ENCODE data around the gene ECM1.

The ECM1 gene

DNA sequence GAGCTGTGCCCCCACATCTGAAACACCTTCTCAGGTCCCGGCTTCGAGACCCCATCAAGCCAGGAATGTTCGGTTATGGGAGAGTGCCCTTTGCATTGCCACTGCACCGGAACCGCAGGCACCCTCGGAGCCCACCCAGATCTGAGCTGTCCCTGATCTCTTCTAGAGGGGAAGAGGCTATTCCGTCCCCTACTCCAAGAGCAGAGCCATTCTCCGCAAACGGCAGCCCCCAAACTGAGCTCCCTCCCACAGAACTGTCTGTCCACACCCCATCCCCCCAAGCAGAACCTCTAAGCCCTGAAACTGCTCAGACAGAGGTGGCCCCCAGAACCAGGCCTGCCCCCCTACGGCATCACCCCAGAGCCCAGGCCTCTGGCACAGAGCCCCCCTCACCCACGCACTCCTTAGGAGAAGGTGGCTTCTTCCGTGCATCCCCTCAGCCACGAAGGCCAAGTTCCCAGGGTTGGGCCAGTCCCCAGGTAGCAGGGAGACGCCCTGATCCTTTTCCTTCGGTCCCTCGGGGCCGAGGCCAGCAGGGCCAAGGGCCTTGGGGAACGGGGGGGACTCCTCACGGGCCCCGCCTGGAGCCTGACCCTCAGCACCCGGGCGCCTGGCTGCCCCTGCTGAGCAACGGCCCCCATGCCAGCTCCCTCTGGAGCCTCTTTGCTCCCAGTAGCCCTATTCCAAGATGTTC lies 45.6 kb downstream of the ECM1 start:
- H3K27ac ChIP-seq, result peak overlapping the region; percentile 100
- no peak for DNase-seq (ENCODE audit: low spot score)
- TF ChIP-seq, protein P1, sequence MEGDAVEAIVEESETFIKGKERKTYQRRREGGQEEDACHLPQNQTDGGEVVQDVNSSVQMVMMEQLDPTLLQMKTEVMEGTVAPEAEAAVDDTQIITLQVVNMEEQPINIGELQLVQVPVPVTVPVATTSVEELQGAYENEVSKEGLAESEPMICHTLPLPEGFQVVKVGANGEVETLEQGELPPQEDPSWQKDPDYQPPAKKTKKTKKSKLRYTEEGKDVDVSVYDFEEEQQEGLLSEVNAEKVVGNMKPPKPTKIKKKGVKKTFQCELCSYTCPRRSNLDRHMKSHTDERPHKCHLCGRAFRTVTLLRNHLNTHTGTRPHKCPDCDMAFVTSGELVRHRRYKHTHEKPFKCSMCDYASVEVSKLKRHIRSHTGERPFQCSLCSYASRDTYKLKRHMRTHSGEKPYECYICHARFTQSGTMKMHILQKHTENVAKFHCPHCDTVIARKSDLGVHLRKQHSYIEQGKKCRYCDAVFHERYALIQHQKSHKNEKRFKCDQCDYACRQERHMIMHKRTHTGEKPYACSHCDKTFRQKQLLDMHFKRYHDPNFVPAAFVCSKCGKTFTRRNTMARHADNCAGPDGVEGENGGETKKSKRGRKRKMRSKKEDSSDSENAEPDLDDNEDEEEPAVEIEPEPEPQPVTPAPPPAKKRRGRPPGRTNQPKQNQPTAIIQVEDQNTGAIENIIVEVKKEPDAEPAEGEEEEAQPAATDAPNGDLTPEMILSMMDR (conservative IDR thresholded peaks at IDR 0.05; ENCODE audit: low read depth), result no peak
- ChIA-PET CTCF (interaction anchor here (0.5 to 1.2 kb wide), 2 partner anchors 21 to 565 kb away, joined by 4 to 5 read pairs; no protein-coding TSS in a partner anchor), POLR2A (ENCODE audit: low non-redundant PET) (interaction anchor here (0.5 kb wide), 1 partner anchor 51 kb away, joined by 3 read pairs; no protein-coding TSS in a partner anchor)

DNA sequence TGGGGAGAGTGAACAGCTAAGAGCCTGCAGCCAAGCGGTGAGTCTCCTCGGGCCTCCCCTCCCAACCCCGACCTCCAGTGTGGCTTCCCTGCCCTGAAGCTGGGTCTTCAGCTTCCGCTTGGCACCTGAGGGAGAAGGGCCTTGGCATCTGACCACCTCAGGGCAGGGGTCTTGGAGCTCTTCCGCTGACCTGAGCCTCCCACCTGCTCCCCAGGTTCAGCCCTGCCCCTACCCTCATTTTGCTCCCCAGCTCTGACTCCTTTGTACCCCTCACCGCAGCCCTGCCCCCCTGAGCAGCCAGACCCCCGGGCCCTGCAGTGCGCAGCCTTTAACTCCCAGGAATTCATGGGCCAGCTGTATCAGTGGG lies 46.2 kb downstream of the ECM1 start:
- ChIA-PET CTCF (interaction anchor here (1.2 kb wide), 1 partner anchor 21 kb away, joined by 4 read pairs; no protein-coding TSS in a partner anchor), POLR2A (ENCODE audit: low non-redundant PET) (no interaction called here)
- peak overlapping the region; percentile 100 for H3K27ac ChIP-seq
- TF ChIP-seq, protein P1 (conservative IDR thresholded peaks at IDR 0.05; ENCODE audit: low read depth), result no peak
- no peak for DNase-seq (ENCODE audit: low spot score)

DNA sequence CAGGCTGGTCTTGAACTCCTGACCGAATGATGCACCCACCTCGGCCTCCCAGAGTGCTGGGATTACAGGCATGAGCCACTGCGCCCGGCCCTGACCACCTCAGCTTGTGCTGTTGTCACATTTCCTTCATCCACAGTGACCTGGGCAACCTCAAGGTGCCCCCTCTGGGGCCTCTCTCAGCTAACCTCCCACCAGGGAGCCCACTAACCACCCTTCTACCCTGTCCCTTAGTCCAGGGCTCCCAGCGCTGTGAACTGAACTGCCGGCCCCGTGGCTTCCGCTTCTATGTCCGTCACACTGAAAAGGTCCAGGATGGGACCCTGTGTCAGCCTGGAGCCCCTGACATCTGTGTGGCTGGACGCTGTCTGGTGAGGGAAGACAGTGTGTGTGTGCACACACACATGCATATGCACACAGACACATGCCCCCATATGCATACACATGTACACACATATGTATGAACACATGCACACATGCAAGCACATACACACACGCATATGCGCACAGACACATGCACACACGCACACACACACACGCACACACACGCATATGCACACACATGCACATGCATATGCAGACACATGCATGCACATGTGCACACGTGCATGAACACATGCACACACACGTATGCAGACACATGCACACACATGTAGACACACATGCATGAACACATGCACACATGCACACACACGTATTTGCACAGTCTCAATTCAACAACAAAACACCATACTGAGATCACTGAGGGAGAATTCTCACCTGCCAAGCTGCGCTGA lies 47.5 kb downstream of the ECM1 start:
- TF ChIP-seq, protein P1 (conservative IDR thresholded peaks at IDR 0.05; ENCODE audit: low read depth), result no peak
- H3K27ac ChIP-seq, result peak overlapping the region; percentile 100
- DNase-seq (ENCODE audit: low spot score), result no peak
- ChIA-PET CTCF (interaction anchor here (1.1 kb wide), 1 partner anchor 258 kb away, joined by 6 read pairs; no protein-coding TSS in a partner anchor), POLR2A (ENCODE audit: low non-redundant PET) (no interaction called here)

DNA sequence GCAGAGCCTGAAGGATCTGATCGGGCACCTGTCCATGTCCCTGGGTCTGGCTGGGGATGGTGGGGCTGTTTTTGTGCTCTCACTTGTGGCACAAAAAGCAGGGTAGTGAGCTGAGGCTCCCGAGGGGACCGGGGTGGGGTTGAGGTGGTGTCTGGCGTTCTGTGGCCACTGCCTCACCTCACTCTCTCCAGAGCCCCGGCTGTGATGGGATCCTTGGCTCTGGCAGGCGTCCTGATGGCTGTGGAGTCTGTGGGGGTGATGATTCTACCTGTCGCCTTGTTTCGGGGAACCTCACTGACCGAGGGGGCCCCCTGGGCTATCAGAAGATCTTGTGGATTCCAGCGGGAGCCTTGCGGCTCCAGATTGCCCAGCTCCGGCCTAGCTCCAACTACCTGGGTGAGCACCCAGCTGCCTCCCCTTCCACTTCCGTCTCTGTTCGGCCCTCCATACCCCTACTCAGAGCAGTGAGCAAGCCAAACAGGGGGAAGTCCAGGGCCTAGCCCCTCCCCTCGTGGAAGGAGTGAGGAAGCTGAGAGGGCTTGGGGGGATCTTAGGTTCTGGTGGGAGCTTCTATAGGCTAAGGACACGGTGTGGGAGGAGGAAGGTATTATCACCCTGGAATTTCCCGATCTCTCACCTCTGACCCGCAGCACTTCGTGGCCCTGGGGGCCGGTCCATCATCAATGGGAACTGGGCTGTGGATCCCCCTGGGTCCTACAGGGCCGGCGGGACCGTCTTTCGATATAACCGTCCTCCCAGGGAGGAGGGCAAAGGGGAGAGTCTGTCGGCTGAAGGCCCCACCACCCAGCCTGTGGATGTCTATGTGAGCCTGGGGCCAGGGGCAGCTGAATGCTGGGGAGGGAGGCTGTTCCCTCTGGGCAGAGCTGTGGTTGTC lies 48.3 kb downstream of the ECM1 start:
- CTCF ChIA-PET, result interaction anchor here (0.5 to 1.1 kb wide), 4 partner anchors 19 to 257 kb away, joined by 3 to 6 read pairs (median 4); no protein-coding TSS in a partner anchor
- peak overlapping the region; percentile 100 for H3K27ac ChIP-seq
- POLR2A ChIA-PET (ENCODE audit: low non-redundant PET), result no interaction called here
- TF ChIP-seq, protein P1 (conservative IDR thresholded peaks at IDR 0.05; ENCODE audit: low read depth), result no peak
- DNase-seq (ENCODE audit: low spot score), result no peak

DNA sequence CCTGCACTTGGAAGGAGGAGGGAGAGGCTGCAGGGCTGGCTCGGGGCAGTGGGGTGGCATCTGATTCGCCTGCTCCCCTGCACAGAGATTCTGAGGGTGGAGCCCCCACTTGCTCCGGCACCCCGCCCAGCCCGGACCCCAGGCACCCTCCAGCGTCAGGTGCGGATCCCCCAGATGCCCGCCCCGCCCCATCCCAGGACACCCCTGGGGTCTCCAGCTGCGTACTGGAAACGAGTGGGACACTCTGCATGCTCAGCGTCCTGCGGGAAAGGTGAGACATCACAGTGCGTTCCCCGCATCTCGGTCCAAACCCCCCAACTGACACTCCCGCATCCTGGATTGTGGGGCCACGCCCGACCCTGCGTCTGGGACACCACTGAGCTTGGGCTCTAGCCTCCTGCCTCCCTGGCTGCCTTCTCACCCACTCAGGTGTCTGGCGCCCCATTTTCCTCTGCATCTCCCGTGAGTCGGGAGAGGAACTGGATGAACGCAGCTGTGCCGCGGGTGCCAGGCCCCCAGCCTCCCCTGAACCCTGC lies 49.2 kb downstream of the ECM1 start:
- CTCF ChIA-PET, result interaction anchor here (0.6 kb wide), 1 partner anchor 20 kb away, joined by 3 read pairs; no protein-coding TSS in a partner anchor
- no peak for DNase-seq (ENCODE audit: low spot score)
- TF ChIP-seq, protein P1 (conservative IDR thresholded peaks at IDR 0.05; ENCODE audit: low read depth), result no peak
- peak overlapping the region; percentile 100 for H3K27ac ChIP-seq
- POLR2A ChIA-PET (ENCODE audit: low non-redundant PET), result no interaction called here
